NCI-H748 (cell line): ENCODE measurements around the gene CACNG6.
"Not testable (repeated sequence)": the region's sequence is repeated elsewhere in the genome, so short reads cannot be mapped to it uniquely, and the experiment has no call there.

ENCODE experiments used
- DNase-seq: peaks from one replicate; lab custom pipeline; 2025; ENCODE audit not compliant: unreplicated experiment; lab: John Stamatoyannopoulos, UW

The CACNG6 gene, protein sequence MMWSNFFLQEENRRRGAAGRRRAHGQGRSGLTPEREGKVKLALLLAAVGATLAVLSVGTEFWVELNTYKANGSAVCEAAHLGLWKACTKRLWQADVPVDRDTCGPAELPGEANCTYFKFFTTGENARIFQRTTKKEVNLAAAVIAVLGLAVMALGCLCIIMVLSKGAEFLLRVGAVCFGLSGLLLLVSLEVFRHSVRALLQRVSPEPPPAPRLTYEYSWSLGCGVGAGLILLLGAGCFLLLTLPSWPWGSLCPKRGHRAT

GRCh38 chr19:53991224-53992113, at the start of gene CACNG6:
CACNG6 (plus strand) TSS chr19:53991637; CDS start chr19:53992878, 1,241 bp downstream.
- DNase-seq: peak; percentile 78

- no peak for DNase-seq
Observed at GRCh38 chr19:53942001-53942786, 49.2 kb upstream of the CACNG6 start.

GRCh38 chr19:53944416-53944815, 47.0 kb upstream of the CACNG6 start:
- DNase-seq: no peak

GRCh38 chr19:53944933-53945332, 46.5 kb upstream of the CACNG6 start:
- no peak for DNase-seq

DNA sequence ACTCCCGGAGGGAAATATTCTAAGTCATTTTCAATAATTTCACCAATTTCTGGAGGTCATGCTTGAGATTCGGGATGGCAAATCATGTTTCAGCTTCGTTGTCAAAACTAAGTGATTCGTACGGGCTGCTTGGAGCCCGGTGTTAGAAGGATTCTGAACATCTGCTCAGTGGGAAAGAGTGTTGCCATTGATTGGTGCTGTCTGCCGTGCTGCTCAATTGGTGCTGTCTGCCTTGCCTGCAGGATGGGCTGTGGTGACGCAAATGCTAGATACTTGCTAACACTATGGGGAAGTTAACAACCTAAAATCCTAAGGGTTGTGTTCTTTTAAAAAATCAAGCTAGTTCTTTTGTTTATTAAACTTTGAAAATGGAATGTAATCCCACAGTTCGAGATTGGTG, 46.0 kb upstream of the CACNG6 start:
- DNase-seq: no peak

- DNase-seq: no peak
Observed at GRCh38 chr19:53945998-53946397, 45.4 kb upstream of the CACNG6 start.

- DNase-seq: peak; percentile 16
Observed at GRCh38 chr19:53947624-53948023, 43.8 kb upstream of the CACNG6 start.

DNA sequence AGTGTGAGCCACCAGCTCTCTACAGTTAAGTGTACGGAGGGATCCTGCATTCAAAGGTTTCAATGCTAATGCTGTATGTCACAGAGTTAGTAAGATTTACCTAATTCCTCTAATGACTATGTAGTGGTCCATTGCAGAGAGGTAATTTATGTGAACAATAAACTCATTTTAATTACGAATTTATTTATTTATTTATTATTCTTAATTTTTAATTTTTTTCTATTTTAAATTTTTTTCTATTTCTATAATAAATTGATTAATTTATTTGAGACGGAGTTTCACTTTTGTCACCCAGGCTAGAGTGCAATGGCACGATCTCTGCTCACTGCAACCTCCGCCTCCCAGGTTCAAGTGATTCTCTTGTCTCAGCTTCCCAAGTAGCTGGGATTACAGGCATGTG, 42.8 kb upstream of the CACNG6 start:
- not testable (repeated sequence) for DNase-seq

- no peak for DNase-seq
Observed at GRCh38 chr19:53951436-53951835, 40.0 kb upstream of the CACNG6 start.

DNA sequence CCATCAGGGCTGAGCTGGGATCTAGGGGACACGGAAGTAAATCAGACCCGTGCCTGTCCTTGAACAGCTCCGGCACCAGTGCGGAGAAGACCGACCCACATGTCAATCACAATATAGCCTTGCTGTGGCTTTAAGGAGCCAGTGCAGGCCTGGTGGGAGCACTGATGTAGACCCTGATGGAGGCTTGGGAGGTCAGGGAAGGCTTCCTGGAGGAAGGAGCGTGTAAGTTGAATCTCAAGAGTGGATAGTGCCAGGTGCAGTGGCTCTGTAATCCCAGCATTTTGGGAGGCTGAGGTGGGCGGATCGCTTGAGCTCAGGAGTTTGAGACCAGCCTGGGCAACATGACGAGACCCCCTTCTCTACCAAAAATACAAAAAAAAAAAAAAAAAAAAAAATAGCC, 39.5 kb upstream of the CACNG6 start:
- DNase-seq: no peak

GRCh38 chr19:53953383-53953782, 38.1 kb upstream of the CACNG6 start:
- DNase-seq: no peak

GRCh38 chr19:53957448-53958167, 33.8 kb upstream of the CACNG6 start:
- peak; percentile 44 for DNase-seq

- DNase-seq: peak; percentile 84
Observed at GRCh38 chr19:53958168-53958571, 33.3 kb upstream of the CACNG6 start.

DNA sequence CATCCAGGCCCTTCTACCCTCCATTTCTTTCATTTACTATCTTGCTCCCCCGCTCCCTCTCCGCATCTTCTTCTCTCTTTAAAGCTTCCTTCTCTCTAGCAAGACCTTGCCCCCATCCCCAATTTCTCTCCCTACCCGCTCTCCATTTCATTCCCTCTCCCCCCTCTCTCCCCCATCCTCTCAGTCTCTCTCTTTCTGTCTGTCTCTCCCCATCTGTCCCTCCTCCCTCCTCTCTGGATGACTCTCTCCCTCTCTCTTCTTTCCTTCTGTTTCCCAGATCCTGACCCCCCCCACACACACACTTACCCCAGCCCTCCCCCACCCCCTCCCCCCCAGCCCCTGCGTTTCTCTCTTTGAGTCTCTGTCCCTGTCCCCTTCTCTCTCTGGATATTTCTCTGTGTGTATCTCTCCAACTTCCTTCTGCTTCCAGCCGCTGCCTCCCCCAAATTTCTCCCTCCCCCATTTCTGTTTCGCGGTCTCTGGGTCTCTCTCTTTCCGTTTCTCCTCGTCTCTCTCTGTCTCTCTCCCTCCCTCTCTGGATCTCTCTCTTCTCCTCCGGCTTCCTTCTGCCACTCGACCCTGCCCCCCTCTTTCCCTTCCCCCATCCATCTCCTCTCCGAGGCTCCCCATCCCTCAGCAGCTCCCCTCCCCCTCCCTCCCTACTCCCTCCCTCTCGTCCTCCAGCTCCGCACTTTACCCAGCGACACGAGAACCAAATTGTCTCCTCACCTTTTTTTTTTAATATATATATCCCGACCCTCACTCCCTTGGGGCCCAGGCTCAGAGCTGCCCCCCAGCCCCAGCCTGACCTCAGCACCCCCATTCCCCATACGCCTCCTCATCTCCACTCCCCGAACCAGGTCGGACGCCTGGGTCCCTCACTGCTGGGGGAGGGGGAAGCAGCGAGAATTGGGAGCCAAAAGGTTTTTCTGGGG, 32.3 kb upstream of the CACNG6 start:
- DNase-seq: no peak

- peak; percentile 17 for DNase-seq
Observed at GRCh38 chr19:53960187-53960586, 31.2 kb upstream of the CACNG6 start.

- no peak for DNase-seq
Observed at GRCh38 chr19:53960886-53961285, 30.6 kb upstream of the CACNG6 start.

GRCh38 chr19:53961523-53962356, 29.7 kb upstream of the CACNG6 start:
- DNase-seq: no peak

- DNase-seq: no peak
Observed at GRCh38 chr19:53962887-53963431, 28.5 kb upstream of the CACNG6 start, which contains the start of gene CACNG8. CACNG8 (plus strand) TSS chr19:53962937.
